GM12878 (cell line): Measurements from ENCODE around the gene FANK1. TPM values are rescaled to one million over a fixed set of nuclear protein-coding genes. Genes with fewer than 3 reads are reported as not detected.

Experiments
- ATAC-seq: fragments of 200-7000 bp; cut with Tn5 transposase; 3 replicates; pipeline ENCODE4 v1.9.1; 2020; ENCODE audit warnings: mild to moderate bottlenecking, moderate library complexity
- BruUV-seq: library from RNA; stranded (reverse); fragments of 400-500 nt; replicated peaks from 2 replicates; lab custom pipeline; 2021; lab: Mats Ljungman, UMichigan
- CTCF ChIA-PET: fragments of 300-600 bp; sonication (Branson Sonifier 250); formaldehyde crosslinking; extraction: SDS; loops from one replicate; lab custom pipeline; 2021; ENCODE audit warnings: inconsistent platforms; lab: Yijun Ruan, JAX
- POLR2A ChIA-PET: fragments of 350-600 bp; formaldehyde crosslinking; extraction: SDS; loops from one replicate; lab custom pipeline; 2021; ENCODE audit warnings: inconsistent platforms; lab: Charles Lee
- RAD21 ChIA-PET: fragments of 300-600 bp; sonication (Branson Sonifier 250); formaldehyde crosslinking; loops from one replicate; lab custom pipeline; 2023; ENCODE audit warnings: antibody characterized with exemption; ENCODE audit not compliant: unreplicated experiment; lab: Charles Lee
- SMC1A ChIA-PET: fragments of 300-600 bp; sonication (Branson Sonifier 250); formaldehyde crosslinking; loops from one replicate; lab custom pipeline; 2023; ENCODE audit not compliant: unreplicated experiment, uncharacterized antibody; lab: Charles Lee
- DNase-seq: peaks from one replicate; pipeline ENCODE4 v3.0.0-alpha.2; 2011; ENCODE audit warnings: low read depth, low spot score
- FAIRE-seq: peaks from 3 replicates; lab custom pipeline; 2011; peaks lifted over from hg19 to GRCh38; lab: Jason Lieb, UNC
- H2AFZ ChIP-seq: 2 replicates; pipeline ENCODE4 v1.6.0; 2011; ENCODE audit warnings: low read depth, low read length, control low read depth; ENCODE audit not compliant: control insufficient read depth
- H3K27ac ChIP-seq: 2 replicates; pipeline ENCODE4 v1.5.1; 2011; ENCODE audit warnings: control low read depth; ENCODE audit not compliant: control insufficient read depth, insufficient read depth
- H3K27me3 ChIP-seq, 2 experiments: replicated peaks in 1 of 2; 2 replicates each; pipeline versions ENCODE4 v1.6.0 to v1.6.1; 2011; ENCODE audit warnings: low read length in 1 of 2; ENCODE audit not compliant: control insufficient read depth in 2 of 2, insufficient read depth in 2 of 2
- H3K36me3 ChIP-seq, 2 experiments: 2 replicates each; pipeline ENCODE4 v1.5.1; 2011; ENCODE audit warnings: low read length in 1 of 2; ENCODE audit not compliant: control insufficient read depth in 2 of 2, insufficient read depth in 2 of 2
- H3K4me1 ChIP-seq: 2 replicates; pipeline ENCODE4 v1.6.1; 2011; ENCODE audit warnings: mild to moderate bottlenecking, low read length, moderate library complexity, mixed read lengths; ENCODE audit not compliant: control insufficient read depth, insufficient read depth
- H3K4me2 ChIP-seq: 2 replicates; pipeline ENCODE4 v1.6.0; 2011; ENCODE audit warnings: control low read depth; ENCODE audit not compliant: control insufficient read depth, insufficient read depth
- H3K4me3 ChIP-seq: fragments of 200-600 bp; sonication (generic); 2 replicates; pipeline ENCODE4 v1.5.1; 2016
- H3K79me2 ChIP-seq: 2 replicates; pipeline ENCODE4 v1.6.0; 2011; ENCODE audit warnings: low read length; ENCODE audit not compliant: control insufficient read depth, insufficient read depth
- H3K9ac ChIP-seq: 2 replicates; pipeline ENCODE4 v1.8.0; 2011; ENCODE audit warnings: low read length, control low read depth, mixed read lengths; ENCODE audit not compliant: control insufficient read depth, insufficient read depth
- H3K9me3 ChIP-seq: replicated peaks from 3 replicates; pipeline ENCODE4 v1.5.1; 2011; ENCODE audit warnings: mild to moderate bottlenecking, low read length; ENCODE audit not compliant: control insufficient read depth, insufficient read depth
- H4K20me1 ChIP-seq: 2 replicates; pipeline ENCODE4 v1.6.0; 2011; ENCODE audit not compliant: control insufficient read depth, insufficient read depth
- EED ChIP-seq: sonication (generic); IDR thresholded peaks from 2 replicates; pipeline ENCODE4 v1.6.1; 2016; ENCODE audit warnings: antibody characterized with exemption, low read depth
- HCFC1 ChIP-seq: fragments of 150-350 bp; IDR thresholded peaks from 2 replicates; pipeline ENCODE4 v1.6.1; 2014; ENCODE audit warnings: low read length
- KAT2A ChIP-seq: conservative IDR thresholded peaks from 2 replicates; pipeline ENCODE4 v1.6.1; 2011; ENCODE audit warnings: low read depth, low read length; ENCODE audit not compliant: control insufficient read depth
- MTA2 ChIP-seq: fragments of 450-650 bp; IDR thresholded peaks from 2 replicates; pipeline ENCODE4 v1.6.1; 2016; ENCODE audit warnings: low read depth, mild to moderate bottlenecking, moderate library complexity
- MYB ChIP-seq: fragments of 150-350 bp; IDR thresholded peaks from 2 replicates; pipeline ENCODE4 v1.6.1; 2014; ENCODE audit warnings: mild to moderate bottlenecking, low read depth, low read length, borderline replicate concordance
- POLR2A ChIP-seq: IDR thresholded peaks from 2 replicates; pipeline ENCODE4 v1.6.1; 2011; ENCODE audit warnings: low read depth, mild to moderate bottlenecking, low read length
- TAF1 ChIP-seq: IDR thresholded peaks from 2 replicates; pipeline ENCODE4 v1.6.1; 2011; ENCODE audit warnings: mild to moderate bottlenecking, low read depth, low read length, borderline replicate concordance
- TCF3 ChIP-seq: IDR thresholded peaks from 2 replicates; pipeline ENCODE4 v1.6.1; 2012; ENCODE audit warnings: low read depth, mild to moderate bottlenecking, low read length, borderline replicate concordance; ENCODE audit not compliant: insufficient read depth
- YBX1 ChIP-seq: fragments of 450-650 bp; IDR thresholded peaks from 2 replicates; pipeline ENCODE4 v1.6.1; 2016; ENCODE audit warnings: antibody characterized with exemption
- WGBS: methylation state at CpG from one replicate; pipeline ENCODE4 v1.1.6; 2016; ENCODE audit warnings: low lambda C conversion rate; ENCODE audit not compliant: insufficient replicate concordance, insufficient coverage; ENCODE audit errors: missing lambda C conversion rate; 5-methylcytosine and 5-hydroxymethylcytosine counted together
- in situ Hi-C: fragments of 300-500 bp; cut with MboI; formaldehyde crosslinking; loops from 9 replicates; pipeline ENCODE4 v1.14.3; 2018; ENCODE audit warnings: mixed read lengths
- intact Hi-C: fragments of 100-400 bp; cut with micrococcal nuclease; formaldehyde crosslinking; loops from one replicate; pipeline ENCODE4 v1.14.2; 2022; ENCODE audit not compliant: unreplicated experiment
- polyA plus RNA-seq, 11 experiments: library from polyadenylated mRNA; depleted of rRNA in 4 of 11; unstranded in 6 of 11; stranded (reverse) in 5 of 11; fragments of >200 nt; fragmentation: Nextera tagmentation in 4 of 11; fragmentation: Illumina TruSeq in 1 of 11; extraction: Ambion mirVana in 4 of 11; extraction: Trizol in 1 of 11; gene quantifications; 1 replicate in 1 of 11; 2 replicates in 10 of 11; pipeline versions ENCODE4 v1.2.1 to v1.2.3, GENCODE V29; 2011 to 2016; ENCODE audit warnings: inconsistent platforms in 2 of 11, missing spikeins in 2 of 11, low read depth in 1 of 11
- total RNA-seq, 4 experiments: library from RNA; depleted of rRNA in 3 of 4; stranded (reverse); fragments of >200 nt in 3 of 4; fragmentation: Illumina TruSeq in 1 of 4; extraction: Trizol in 1 of 4; gene quantifications; 2 replicates each; pipeline versions ENCODE4 v1.2.1 to v1.2.3, GENCODE V29; 2013 to 2021
- TF ChIP-seq, protein P1 (sequence below): IDR thresholded peaks from 2 replicates; pipeline ENCODE4 v1.6.1; 2011; ENCODE audit warnings: low read depth, mild to moderate bottlenecking, low read length, moderate library complexity, borderline replicate concordance; ENCODE audit errors: extremely low read depth
- TF ChIP-seq, protein P2 (sequence below): IDR thresholded peaks from 2 replicates; pipeline ENCODE4 v1.6.1; 2012; ENCODE audit warnings: mild to moderate bottlenecking, low read depth, low read length
- TF ChIP-seq, protein P3 (sequence below): IDR thresholded peaks from 2 replicates; pipeline ENCODE4 v1.6.1; 2011; ENCODE audit warnings: low read depth, low read length, improper control_type of control experiment, borderline replicate concordance
- TF ChIP-seq, protein P4 (sequence below): fragments of 150-350 bp; IDR thresholded peaks from 2 replicates; pipeline ENCODE4 v1.6.1; 2014; ENCODE audit warnings: mild to moderate bottlenecking, low read depth, low read length
- TF ChIP-seq, protein P5 (sequence below): fragments of 450-650 bp; formaldehyde crosslinking; IDR thresholded peaks from 2 replicates; pipeline ENCODE4 v1.4.0; 2022; ENCODE audit warnings: mild to moderate bottlenecking, moderate library complexity

Gene FANK1
- total and polyA plus RNA-seq, 10 of the 15 experiments (the other 5 are each of a cell fraction or from before 2014, with no cell fraction given), result 0.07 to 0.16 (median 0.13) TPM; not detected in 6

DNA sequence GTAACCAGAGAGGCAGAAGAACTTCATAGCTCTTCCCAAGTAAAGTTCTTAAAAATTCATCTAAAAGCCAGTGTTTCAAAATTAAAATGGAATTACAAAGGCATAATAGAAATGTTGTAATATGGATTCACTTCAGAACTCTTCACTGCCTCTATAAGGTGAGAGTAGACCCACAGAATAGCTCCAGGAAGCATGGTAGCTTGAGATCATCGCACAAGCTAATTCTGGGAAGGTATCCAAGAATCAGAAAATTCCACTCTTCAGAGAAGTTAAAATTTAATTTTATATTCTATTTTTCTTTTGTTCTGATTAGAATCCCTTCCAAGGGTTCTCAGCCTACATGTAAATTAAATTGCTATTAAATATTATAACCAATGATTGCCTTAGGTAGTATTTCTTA lies 13.8 kb upstream of the FANK1 start:
- H4K20me1 ChIP-seq, result no peaks in the 10 kb centered on the region
- no peak overlapping the region for H3K27ac ChIP-seq
- 64% methylated on average over 1 of the region's 1 CpG for WGBS
- no peak overlapping the region for H3K4me3 ChIP-seq
- in situ Hi-C loops, result no loop called here
- CTCF ChIA-PET, result interaction anchor here (0.7 to 1.5 kb wide), 4 partner anchors 11 to 621 kb away, joined by 3 to 6 read pairs (median 4); no protein-coding TSS in a partner anchor
- H3K79me2 ChIP-seq, result no peaks in the 10 kb centered on the region
- no peak for FAIRE-seq
- ATAC-seq, result no peak
- DNase-seq, result no peak
- no peaks in the 10 kb centered on the region; the same call in 2 of the 3 replicates for H3K9me3 ChIP-seq
- H3K9ac ChIP-seq, result no peak overlapping the region
- no peaks in the 10 kb centered on the region for H3K36me3 ChIP-seq
- H2AFZ ChIP-seq, result no peak overlapping the region
- POLR2A ChIA-PET, result no interaction called here
- H3K4me2 ChIP-seq, result no peak overlapping the region
- SMC1A ChIA-PET, result interaction anchor here (0.6 to 2.6 kb wide), 5 partner anchors 12 to 997 kb away, joined by 3 to 9 read pairs (median 3); no protein-coding TSS in a partner anchor
- H3K27me3 ChIP-seq, result no peaks in the 10 kb centered on the region
- RAD21 ChIA-PET, result interaction anchor here (1.4 kb wide), 1 partner anchor 14 kb away, joined by 4 read pairs; no protein-coding TSS in a partner anchor
- intact Hi-C loops, result no loop called here
- no TSS peak for BruUV-seq
- no peaks in the 10 kb centered on the region for H3K4me1 ChIP-seq
- TF ChIP-seq, protein P1, sequence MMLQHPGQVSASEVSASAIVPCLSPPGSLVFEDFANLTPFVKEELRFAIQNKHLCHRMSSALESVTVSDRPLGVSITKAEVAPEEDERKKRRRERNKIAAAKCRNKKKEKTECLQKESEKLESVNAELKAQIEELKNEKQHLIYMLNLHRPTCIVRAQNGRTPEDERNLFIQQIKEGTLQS, result no peak
- TF ChIP-seq EED (no peak), MTA2 (no peak), POLR2A (no peak), YBX1 (no peak), KAT2A (no peak), HCFC1 (no peak), MYB (no peak), TAF1 (no peak), TCF3 (no peak)
- TF ChIP-seq, protein P2, sequence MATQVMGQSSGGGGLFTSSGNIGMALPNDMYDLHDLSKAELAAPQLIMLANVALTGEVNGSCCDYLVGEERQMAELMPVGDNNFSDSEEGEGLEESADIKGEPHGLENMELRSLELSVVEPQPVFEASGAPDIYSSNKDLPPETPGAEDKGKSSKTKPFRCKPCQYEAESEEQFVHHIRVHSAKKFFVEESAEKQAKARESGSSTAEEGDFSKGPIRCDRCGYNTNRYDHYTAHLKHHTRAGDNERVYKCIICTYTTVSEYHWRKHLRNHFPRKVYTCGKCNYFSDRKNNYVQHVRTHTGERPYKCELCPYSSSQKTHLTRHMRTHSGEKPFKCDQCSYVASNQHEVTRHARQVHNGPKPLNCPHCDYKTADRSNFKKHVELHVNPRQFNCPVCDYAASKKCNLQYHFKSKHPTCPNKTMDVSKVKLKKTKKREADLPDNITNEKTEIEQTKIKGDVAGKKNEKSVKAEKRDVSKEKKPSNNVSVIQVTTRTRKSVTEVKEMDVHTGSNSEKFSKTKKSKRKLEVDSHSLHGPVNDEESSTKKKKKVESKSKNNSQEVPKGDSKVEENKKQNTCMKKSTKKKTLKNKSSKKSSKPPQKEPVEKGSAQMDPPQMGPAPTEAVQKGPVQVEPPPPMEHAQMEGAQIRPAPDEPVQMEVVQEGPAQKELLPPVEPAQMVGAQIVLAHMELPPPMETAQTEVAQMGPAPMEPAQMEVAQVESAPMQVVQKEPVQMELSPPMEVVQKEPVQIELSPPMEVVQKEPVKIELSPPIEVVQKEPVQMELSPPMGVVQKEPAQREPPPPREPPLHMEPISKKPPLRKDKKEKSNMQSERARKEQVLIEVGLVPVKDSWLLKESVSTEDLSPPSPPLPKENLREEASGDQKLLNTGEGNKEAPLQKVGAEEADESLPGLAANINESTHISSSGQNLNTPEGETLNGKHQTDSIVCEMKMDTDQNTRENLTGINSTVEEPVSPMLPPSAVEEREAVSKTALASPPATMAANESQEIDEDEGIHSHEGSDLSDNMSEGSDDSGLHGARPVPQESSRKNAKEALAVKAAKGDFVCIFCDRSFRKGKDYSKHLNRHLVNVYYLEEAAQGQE, result no peak
- TF ChIP-seq, protein P3, sequence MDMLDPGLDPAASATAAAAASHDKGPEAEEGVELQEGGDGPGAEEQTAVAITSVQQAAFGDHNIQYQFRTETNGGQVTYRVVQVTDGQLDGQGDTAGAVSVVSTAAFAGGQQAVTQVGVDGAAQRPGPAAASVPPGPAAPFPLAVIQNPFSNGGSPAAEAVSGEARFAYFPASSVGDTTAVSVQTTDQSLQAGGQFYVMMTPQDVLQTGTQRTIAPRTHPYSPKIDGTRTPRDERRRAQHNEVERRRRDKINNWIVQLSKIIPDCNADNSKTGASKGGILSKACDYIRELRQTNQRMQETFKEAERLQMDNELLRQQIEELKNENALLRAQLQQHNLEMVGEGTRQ, result no peak
- TF ChIP-seq, protein P4, sequence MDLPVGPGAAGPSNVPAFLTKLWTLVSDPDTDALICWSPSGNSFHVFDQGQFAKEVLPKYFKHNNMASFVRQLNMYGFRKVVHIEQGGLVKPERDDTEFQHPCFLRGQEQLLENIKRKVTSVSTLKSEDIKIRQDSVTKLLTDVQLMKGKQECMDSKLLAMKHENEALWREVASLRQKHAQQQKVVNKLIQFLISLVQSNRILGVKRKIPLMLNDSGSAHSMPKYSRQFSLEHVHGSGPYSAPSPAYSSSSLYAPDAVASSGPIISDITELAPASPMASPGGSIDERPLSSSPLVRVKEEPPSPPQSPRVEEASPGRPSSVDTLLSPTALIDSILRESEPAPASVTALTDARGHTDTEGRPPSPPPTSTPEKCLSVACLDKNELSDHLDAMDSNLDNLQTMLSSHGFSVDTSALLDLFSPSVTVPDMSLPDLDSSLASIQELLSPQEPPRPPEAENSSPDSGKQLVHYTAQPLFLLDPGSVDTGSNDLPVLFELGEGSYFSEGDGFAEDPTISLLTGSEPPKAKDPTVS, result no peak
- TF ChIP-seq, protein P5, sequence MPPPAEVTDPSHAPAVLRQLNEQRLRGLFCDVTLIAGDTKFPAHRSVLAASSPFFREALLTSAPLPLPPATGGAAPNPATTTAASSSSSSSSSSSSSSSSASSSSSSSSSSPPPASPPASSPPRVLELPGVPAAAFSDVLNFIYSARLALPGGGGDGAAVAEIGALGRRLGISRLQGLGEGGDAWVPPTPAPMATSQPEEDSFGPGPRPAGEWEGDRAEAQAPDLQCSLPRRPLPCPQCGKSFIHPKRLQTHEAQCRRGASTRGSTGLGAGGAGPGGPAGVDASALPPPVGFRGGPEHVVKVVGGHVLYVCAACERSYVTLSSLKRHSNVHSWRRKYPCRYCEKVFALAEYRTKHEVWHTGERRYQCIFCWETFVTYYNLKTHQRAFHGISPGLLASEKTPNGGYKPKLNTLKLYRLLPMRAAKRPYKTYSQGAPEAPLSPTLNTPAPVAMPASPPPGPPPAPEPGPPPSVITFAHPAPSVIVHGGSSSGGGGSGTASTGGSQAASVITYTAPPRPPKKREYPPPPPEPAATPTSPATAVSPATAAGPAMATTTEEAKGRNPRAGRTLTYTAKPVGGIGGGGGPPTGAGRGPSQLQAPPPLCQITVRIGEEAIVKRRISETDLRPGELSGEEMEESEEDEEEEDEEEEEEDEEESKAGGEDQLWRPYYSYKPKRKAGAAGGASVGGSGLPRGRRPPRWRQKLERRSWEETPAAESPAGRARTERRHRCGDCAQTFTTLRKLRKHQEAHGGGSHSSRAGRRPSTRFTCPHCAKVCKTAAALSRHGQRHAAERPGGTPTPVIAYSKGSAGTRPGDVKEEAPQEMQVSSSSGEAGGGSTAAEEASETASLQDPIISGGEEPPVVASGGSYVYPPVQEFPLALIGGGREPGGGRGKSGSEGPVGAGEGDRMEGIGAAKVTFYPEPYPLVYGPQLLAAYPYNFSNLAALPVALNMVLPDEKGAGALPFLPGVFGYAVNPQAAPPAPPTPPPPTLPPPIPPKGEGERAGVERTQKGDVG (CRISPR knock-in tag), result no peak
